Measurements from ENCODE around the gene IRF2BP1. TPM values are rescaled to one million over a fixed set of nuclear protein-coding genes. Genes with fewer than 3 reads are reported as not detected.

IRF2BP1 gene
- polyA plus RNA-seq, 3 donors, result 2.0 to 3.9 (median 2.1) TPM

DNA sequence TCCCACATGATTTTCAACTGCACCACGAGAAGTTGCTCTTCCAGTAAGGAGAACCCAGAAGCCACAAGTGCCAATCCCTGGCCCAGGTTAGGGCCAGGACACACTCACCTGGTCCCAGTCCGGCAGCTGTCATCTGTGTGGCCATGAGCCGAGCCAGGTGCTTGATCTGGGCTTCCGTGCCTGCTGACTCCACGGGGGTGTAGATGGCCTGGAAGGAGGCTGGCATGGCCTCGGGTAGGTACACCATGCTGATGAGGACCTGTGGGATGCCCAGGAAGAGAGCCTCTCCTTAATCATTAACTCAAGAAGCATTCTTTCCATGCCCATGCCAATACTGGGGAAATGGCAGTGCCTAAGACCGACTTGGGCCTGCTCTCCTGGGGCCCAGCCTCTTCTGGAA, 51.0 kb downstream of the IRF2BP1 start:
- 100% methylated on average over 6 of the region's 7 CpGs for WGBS (ENCODE audit: insufficient coverage)

More for the DNA sequence above, 51.0 kb downstream of the IRF2BP1 start:
- no peaks in the 10 kb centered on the region for H3K4me1 ChIP-seq (ENCODE audit: control insufficient read depth in 1 of 2, insufficient read depth in 2 of 2, low read length in 2 of 2)
- no peak overlapping the region for H3K4me2 ChIP-seq (replicated peaks; ENCODE audit: extremely low read depth, low read length, poor library complexity, severe bottlenecking)
- H3K9ac ChIP-seq (ENCODE audit: insufficient read depth, low read length, poor library complexity, severe bottlenecking), result no peak overlapping the region
- no peak overlapping the region for H3K4me3 ChIP-seq (replicated peaks in 1 of 3; ENCODE audit: low read depth in 2 of 3, low read length in 3 of 3)
- no peak for DNase-seq
- H3K79me2 ChIP-seq (ENCODE audit: insufficient read depth, low read length), result no peaks in the 10 kb centered on the region
- H3K27me3 Mint-ChIP-seq (ENCODE audit: low read depth in 3 of 3), result peaks cover 0 to 3% (median 0%) of the 10 kb centered on the region in 3 donors
- no peaks in the 10 kb centered on the region for H3K27me3 ChIP-seq (ENCODE audit: control insufficient read depth in 2 of 2, insufficient read depth in 2 of 2, low read length in 2 of 2)
- TF ChIP-seq, protein P1, sequence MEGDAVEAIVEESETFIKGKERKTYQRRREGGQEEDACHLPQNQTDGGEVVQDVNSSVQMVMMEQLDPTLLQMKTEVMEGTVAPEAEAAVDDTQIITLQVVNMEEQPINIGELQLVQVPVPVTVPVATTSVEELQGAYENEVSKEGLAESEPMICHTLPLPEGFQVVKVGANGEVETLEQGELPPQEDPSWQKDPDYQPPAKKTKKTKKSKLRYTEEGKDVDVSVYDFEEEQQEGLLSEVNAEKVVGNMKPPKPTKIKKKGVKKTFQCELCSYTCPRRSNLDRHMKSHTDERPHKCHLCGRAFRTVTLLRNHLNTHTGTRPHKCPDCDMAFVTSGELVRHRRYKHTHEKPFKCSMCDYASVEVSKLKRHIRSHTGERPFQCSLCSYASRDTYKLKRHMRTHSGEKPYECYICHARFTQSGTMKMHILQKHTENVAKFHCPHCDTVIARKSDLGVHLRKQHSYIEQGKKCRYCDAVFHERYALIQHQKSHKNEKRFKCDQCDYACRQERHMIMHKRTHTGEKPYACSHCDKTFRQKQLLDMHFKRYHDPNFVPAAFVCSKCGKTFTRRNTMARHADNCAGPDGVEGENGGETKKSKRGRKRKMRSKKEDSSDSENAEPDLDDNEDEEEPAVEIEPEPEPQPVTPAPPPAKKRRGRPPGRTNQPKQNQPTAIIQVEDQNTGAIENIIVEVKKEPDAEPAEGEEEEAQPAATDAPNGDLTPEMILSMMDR (IDR thresholded peaks at IDR 0.05), result no peak
- peaks cover 87 to 99% of the 10 kb centered on the region in 2 donors for H3K36me3 ChIP-seq (replicated peaks in 1 of 2; ENCODE audit: control insufficient read depth in 1 of 2, insufficient read depth in 2 of 2, low read length in 2 of 2)
- H2AFZ ChIP-seq (ENCODE audit: insufficient read depth, low read depth, low read length, poor library complexity, severe bottlenecking), result no peak overlapping the region
- H3K9me3 ChIP-seq (replicated peaks in 1 of 2; ENCODE audit: control insufficient read depth in 1 of 2, insufficient read depth in 1 of 2, low read length in 2 of 2), result no peaks in the 10 kb centered on the region
- peaks cover 79 to 100% of the 10 kb centered on the region in 2 donors for H3K36me3 Mint-ChIP-seq
- no peaks in the 10 kb centered on the region for H3K4me1 Mint-ChIP-seq
- H3K9me3 Mint-ChIP-seq, result peaks cover 0 to 4% (median 0%) of the 10 kb centered on the region in 7 donors
- intact Hi-C loops (cut with micrococcal nuclease), result no loop called here
- peaks cover 15% of the 10 kb centered on the region for H4K20me1 ChIP-seq (ENCODE audit: insufficient read depth, low read length)
- no peak overlapping the region for H3K27ac ChIP-seq (ENCODE audit: low read depth in 1 of 2, low read length in 2 of 2)
- H3K4me3 Mint-ChIP-seq, result no peak overlapping the region
- H3K27ac Mint-ChIP-seq, result no peak overlapping the region

Other genes with a start within 250 kb of the IRF2BP1 start
- 10 to 100 TPM; 10.3 to 50.8 (median 11.9) TPM for gene EML2, start 246.7 kb downstream of the IRF2BP1 start, polyA plus RNA-seq
- not detected for gene GIPR, start 217.9 kb downstream of the IRF2BP1 start, polyA plus RNA-seq
- gene SNRPD2, start 194.2 kb downstream of the IRF2BP1 start, polyA plus RNA-seq, result 100 to 1,000 TPM; 251 to 516 (median 491) TPM
- gene QPCTL, start 193.5 kb downstream of the IRF2BP1 start, polyA plus RNA-seq, result 1 to 10 TPM in 1 of 3 donors, under 1 TPM in 2; 0.46 to 3.0 (median 0.90) TPM
- gene FBXO46, start 155.2 kb downstream of the IRF2BP1 start, polyA plus RNA-seq, result 1 to 10 TPM; 3.8 to 6.8 (median 5.5) TPM
- gene MEIOSIN, start 152.7 kb downstream of the IRF2BP1 start, polyA plus RNA-seq, result not detected
- gene SIX5, start 116.9 kb downstream of the IRF2BP1 start, polyA plus RNA-seq, result under 1 TPM in 1 of 3 donors, not detected in 2; 0.04 TPM
- gene DMPK, start 103.7 kb downstream of the IRF2BP1 start, polyA plus RNA-seq, result 1 to 10 TPM in 1 of 3 donors, under 1 TPM in 1, not detected in 1; 0.17 to 3.8 TPM
- gene DMWD, start 93.3 kb downstream of the IRF2BP1 start, polyA plus RNA-seq, result 1 to 10 TPM; 1.5 to 3.4 (median 2.4) TPM
- not detected for gene RSPH6A, start 70.8 kb downstream of the IRF2BP1 start, polyA plus RNA-seq
- gene SYMPK, start 23.0 kb downstream of the IRF2BP1 start, polyA plus RNA-seq, result 10 to 100 TPM in 2 of 3 donors, 1 to 10 TPM in 1; 5.6 to 96.1 (median 15.7) TPM
- gene FOXA3, start 21.8 kb downstream of the IRF2BP1 start, polyA plus RNA-seq, result not detected
- 1 to 10 TPM in 1 of 3 donors, under 1 TPM in 2; 0.08 to 5.9 (median 0.39) TPM for gene MYPOP, start 16.5 kb upstream of the IRF2BP1 start, polyA plus RNA-seq
- not detected for gene NANOS2, start 28.6 kb upstream of the IRF2BP1 start, polyA plus RNA-seq
- gene NOVA2, start 87.7 kb upstream of the IRF2BP1 start, polyA plus RNA-seq, result not detected
- gene CCDC61, start 109.3 kb upstream of the IRF2BP1 start, polyA plus RNA-seq, result 1 to 10 TPM; 4.3 to 8.8 (median 6.1) TPM
- under 1 TPM; 0.36 to 0.39 (median 0.37) TPM for gene PGLYRP1, start 136.9 kb upstream of the IRF2BP1 start, polyA plus RNA-seq
- gene IGFL4, start 154.9 kb upstream of the IRF2BP1 start, polyA plus RNA-seq, result not detected
- not detected for gene IGFL3, start 238.5 kb upstream of the IRF2BP1 start, polyA plus RNA-seq

Measured in CD14-positive monocyte (primary cell).